HG02678 (cell line): ENCODE results near the gene TMEM9B.
"Not testable (repeated sequence)": the region's sequence is repeated elsewhere in the genome, so short reads cannot be mapped to it uniquely, and the experiment has no call there.

Experiments
- ATAC-seq: cut with Tn5 transposase; IDR thresholded peaks from one replicate; pipeline ENCODE4 v1.9.1; 2021; ENCODE audit warnings: mild to moderate bottlenecking, moderate library complexity; ENCODE audit not compliant: unreplicated experiment

Gene TMEM9B

GRCh38 chr11:8979365-8979764 is 15.1 kb upstream of the TMEM9B start:
- not testable (repeated sequence) for ATAC-seq

DNA sequence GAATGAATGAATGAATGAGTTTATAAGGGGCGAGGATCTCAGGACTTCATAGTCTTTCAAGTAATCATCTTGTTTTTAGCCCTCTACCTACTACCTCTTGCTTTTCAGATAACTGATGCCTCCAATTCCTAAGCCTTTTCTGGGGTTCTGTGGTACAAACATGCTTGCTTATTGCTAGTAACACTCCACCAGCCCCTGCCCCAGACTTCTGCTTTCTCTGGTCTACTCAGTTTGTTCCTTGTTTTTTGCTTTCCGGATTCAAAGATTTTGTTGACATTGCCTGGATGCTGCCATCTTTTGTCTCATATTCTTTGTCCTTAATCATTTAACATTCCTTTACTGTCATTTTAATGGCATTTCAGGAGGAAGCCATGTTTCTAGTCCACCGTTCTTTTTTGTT is 8.9 kb upstream of the TMEM9B start:
- no peak for ATAC-seq

DNA sequence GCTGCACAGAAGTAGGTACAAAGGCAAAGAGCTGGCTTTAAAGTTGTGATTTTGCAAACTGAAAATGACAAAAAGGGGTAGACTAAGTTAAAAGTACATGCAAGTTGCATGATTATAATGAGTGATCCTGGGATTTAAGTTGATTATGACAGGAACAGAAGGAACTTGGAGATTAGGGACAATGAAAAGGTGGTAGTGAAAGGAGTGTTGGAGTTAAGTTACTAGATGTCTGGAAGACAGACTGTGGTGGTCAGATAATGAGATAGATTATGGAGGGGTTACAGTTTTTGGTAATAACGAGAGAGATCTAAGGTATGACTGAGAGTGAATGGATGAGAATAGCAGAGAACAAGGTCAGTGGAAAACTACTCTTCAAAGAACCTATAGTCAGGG is 7.7 kb upstream of the TMEM9B start:
- ATAC-seq: no peak

- no peak for ATAC-seq
Observed at GRCh38 chr11:8971196-8971923, 7.1 kb upstream of the TMEM9B start.

DNA sequence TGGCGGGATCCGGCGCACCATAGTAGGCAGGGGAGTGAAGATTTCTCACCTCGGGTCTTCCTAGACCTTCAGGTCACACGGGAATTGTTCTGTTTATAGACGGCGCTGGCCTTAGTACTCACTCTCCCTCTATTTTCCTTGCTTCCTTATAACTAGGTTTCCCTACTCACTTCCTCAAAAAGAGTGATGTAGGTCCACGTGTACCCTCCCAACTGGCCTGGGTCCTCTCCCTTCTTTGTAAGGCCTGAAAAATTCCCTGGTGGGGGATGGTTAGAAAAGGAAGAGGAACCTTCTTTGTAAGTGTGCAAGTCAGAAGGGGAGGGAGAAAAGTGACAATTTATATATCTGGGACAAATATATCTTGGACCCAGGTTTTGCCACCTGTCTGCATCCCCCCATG is 2.9 kb upstream of the TMEM9B start:
- no peak for ATAC-seq

GRCh38 chr11:8963569-8964323 is 496 bp downstream of the TMEM9B start:
- peak; percentile 61 for ATAC-seq

DNA sequence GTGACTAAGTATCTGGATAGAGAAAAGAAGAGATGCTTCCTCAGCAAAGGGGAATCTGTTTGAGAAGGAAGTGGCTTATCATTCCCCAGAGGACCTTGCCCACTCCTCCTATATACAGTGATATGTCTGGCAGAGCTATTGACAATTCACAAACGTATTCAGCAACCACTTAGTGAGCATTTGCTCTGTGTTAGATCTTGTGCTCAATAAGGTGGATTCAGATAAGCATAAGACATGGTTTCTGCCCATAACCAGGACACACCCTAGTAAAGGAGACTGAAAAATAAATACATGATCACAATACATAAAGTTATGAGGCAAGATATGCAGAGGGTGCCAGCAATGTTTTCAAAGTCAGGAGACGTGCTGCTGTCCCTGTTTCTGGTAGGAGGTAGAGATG is 1.4 kb downstream of the TMEM9B start:
- ATAC-seq: no peak

GRCh38 chr11:8961401-8961800 is 2.8 kb downstream of the TMEM9B start:
- no peak for ATAC-seq

DNA sequence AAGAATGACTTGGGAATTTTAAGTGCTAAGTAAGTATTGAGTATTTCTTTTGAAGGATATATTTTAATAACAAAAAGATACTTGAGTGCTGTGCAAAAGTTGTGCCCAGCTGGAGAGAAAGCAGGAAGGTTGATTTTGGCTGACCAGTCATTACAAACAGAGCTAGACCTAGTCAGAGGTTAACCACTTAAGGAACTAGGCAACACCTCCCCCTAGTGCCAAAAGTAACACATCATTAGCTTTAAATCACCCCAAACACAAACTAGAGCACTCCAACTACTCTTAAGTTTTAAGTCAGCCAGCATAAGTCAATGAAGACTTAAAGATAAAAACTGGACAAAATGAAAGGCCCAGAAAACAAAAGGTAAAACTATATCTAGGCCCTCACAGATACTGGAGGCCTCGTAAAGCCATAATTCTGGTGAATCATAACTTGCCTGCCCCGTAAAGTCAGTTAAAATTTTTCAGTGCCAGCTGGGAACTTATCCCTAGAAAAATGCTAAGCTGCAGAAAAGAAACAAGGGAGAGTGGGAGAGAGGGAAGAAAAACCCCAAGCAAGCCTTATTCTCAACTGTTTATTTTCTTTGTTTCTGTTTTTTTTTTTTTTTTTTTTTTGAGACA is 4.6 kb downstream of the TMEM9B start:
- ATAC-seq: peak; percentile 43

DNA sequence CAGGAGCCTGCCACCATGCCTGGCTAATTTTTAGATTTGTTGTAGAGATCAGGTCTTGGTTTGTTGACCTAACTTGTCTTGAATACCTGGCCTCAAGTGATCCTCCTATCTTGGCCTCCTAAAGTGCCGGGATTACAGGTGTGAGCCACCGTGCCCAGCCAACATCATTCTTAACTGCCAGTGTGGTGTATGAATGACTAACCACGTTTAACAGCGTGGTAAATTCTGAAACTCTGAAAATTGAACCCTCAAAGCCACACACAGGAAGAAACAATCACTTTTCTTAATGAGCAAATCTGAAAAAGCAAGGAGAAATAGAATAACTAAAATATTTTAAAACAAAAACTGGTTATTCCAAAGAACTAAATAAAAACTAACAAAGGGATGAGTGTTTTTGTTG is 7.4 kb downstream of the TMEM9B start:
- no peak for ATAC-seq

DNA sequence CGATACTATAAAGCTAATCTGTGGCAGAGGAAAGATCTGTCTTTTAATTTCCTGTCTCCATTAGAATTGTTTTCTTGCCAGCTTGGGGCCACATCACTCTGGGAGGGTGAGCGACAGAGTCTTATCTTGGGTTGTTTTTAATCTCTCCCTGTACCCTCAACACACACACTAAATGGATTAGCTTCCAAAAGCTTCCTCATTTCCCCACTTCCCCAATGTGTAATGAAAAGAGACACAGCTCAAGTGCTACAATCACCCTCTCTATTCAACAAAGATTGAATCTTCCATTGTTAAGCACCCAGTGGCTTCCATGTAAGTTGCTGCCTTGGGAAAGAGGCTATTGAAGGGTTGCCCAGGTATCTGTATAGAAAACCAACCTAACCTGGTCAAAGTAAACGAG is 15.4 kb downstream of the TMEM9B start:
- ATAC-seq: no peak

- ATAC-seq: no peak
Observed at GRCh38 chr11:8947230-8947943, 16.9 kb downstream of the TMEM9B start.

- no peak for ATAC-seq
Observed at GRCh38 chr11:8942518-8943066, 21.6 kb downstream of the TMEM9B start, which contains the start of gene ASCL3. TSS of gene ASCL3 (minus strand) at chr11:8943016. CDS start at chr11:8938161, 4,855 bp downstream.

DNA sequence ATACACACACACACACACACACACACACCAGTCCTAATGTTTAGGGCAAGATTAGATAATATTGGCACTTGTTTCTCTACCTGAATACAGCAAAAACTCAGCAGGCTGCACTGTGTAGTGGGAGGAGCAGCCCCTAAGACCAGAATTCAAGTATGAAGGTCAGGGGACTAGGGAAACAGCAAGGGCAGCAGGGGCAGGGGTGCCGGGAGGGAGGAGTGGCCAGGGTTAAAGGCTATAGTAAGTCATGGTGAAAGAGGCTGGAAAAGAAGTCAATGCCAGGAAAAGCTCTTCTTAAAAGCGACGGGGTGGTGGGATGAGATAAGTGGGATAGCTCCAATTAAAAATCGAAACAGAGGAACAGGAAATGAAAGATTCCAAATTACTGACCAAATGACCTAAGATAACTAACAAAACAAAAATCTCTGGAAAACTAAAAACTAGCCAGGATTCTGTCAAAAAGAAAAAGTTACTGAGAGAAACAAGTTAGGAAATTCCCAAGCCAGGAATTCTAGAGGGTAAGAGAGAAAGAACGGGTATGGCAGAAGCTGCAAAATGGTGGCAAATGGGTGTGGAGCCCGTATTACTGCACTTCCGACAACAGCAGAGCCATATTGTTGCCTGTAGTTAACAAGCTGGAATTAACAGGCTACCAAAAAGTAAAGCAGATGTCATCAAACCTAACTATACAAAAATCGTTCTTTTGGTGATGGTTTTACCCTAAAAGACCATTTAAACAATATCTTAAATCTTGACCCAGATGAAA is 22.7 kb downstream of the TMEM9B start:
- no peak for ATAC-seq

DNA sequence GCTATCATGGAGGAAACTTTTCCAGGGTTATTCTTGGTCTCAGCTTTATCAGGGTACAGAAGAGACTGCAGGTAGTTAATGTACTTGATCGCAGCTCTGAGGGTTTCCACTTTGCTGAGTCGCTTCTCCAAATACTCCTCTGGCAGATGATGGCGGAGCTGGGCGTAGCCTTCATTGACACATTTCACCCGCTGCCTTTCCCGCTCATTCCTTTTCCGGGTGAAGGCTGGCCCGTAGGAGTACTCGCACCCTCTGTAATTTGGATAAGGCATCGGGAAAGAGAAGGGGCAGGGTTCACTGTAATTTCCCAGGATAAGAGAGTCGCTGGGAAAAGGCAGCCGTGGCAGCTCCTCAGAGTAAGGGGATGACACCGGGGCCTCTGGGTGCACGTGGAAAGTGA is 26.6 kb downstream of the TMEM9B start:
- ATAC-seq: no peak

DNA sequence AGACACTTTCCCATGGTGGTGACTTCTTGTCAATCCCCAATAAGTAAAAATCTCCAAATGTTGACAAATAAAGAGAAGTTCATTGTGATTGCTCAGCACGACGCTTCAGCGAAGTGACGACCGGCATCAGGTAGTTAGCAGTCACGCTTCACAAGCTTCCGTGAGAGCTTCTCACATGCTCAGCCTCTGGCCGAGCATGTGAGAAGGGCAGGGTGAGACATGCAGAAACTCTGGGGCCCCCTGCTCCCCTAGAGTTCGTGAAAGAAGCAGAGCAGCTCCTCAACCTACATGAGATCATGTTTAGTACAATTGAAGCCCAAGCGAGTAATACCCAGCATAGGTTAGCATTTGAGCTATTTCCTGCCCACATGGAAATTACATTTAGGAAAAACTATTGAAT is 27.1 kb downstream of the TMEM9B start:
- no peak for ATAC-seq

- not testable (repeated sequence) for ATAC-seq
Observed at GRCh38 chr11:8935789-8936188, 28.5 kb downstream of the TMEM9B start.

GRCh38 chr11:8934742-8935488 is 29.3 kb downstream of the TMEM9B start:
- no peak for ATAC-seq

DNA sequence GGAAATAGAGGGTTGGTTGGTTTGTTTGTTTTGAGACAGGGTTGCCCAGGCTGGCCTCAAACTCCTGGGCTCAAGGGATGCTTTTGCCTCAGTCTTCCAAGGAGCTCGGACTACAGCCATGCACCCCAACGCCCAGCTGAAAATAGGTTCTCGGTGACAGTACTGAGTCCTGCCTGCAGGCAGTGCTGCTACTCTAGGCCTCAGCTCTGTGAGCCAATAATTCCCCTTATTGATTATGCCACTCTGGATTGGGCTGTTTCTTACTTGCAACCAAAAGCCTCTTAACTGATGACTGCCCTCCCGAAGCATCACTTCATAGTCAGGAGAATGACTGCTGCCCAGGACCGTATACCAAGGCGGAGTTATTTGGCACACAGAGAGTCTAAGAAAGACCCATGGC is 30.3 kb downstream of the TMEM9B start:
- no peak for ATAC-seq
